SK-N-SH (cell line): Measurements from ENCODE around the gene TEN1. TPM values are rescaled to one million over a fixed set of nuclear protein-coding genes. Genes with fewer than 3 reads are reported as not detected.

Source experiments
- CTCF ChIA-PET: fragments of 300-600, 350-600 bp; formaldehyde crosslinking; extraction: SDS; loops from one replicate; lab custom pipeline; 2021; lab: Yijun Ruan, JAX
- POLR2A ChIA-PET: fragments of 350-600 bp; sonication (Branson Sonifier 250); formaldehyde crosslinking; extraction: SDS; loops from one replicate; lab custom pipeline; 2020; ENCODE audit warnings: antibody characterized with exemption, inconsistent platforms; lab: Yijun Ruan, JAX
- DNase-seq: peaks from one replicate; pipeline ENCODE4 v3.0.0; 2012
- H2AFZ ChIP-seq: fragments of 200-600 bp; sonication (generic); 2 replicates; pipeline ENCODE4 v1.8.1; 2016; ENCODE audit warnings: antibody characterized with exemption, mild to moderate bottlenecking, low read depth
- H3F3A ChIP-seq: fragments of 200-600 bp; sonication (generic); replicated peaks from 2 replicates; pipeline ENCODE3; 2016; ENCODE audit warnings: antibody characterized with exemption, mild to moderate bottlenecking; ENCODE audit not compliant: insufficient read depth
- H3K27ac ChIP-seq, 2 experiments: fragments of 200-500 bp in 1 of 2; fragments of 200-600 bp in 1 of 2; sonication (Bioruptor generic) in 1 of 2; sonication (generic), shearing (Covaris generic) in 1 of 2; 2 replicates each; pipeline versions ENCODE4 v1.5.1 to v1.6.1; 2014 to 2016; ENCODE audit warnings: low read depth in 2 of 2, inconsistent platforms in 1 of 2, low read length in 1 of 2, mild to moderate bottlenecking in 1 of 2, mixed read lengths in 1 of 2
- H3K27me3 ChIP-seq: fragments of 200-600 bp; sonication (generic), shearing (Covaris generic); 2 replicates; pipeline ENCODE4 v1.6.1; 2016; ENCODE audit warnings: mixed run types; ENCODE audit not compliant: insufficient read depth
- H3K36me3 ChIP-seq, 2 experiments: fragments of 200-500 bp in 1 of 2; fragments of 200-600 bp in 1 of 2; sonication (Bioruptor generic) in 1 of 2; sonication (generic) in 1 of 2; replicated peaks in 1 of 2; 2 replicates each; pipeline versions ENCODE3 to v1.5.1; 2014 to 2016; ENCODE audit warnings: low read length in 1 of 2, mild to moderate bottlenecking in 1 of 2; ENCODE audit not compliant: insufficient read depth in 2 of 2, control insufficient read depth in 1 of 2
- H3K4me1 ChIP-seq, 2 experiments: fragments of 200-500 bp in 1 of 2; fragments of 200-600 bp in 1 of 2; sonication (Bioruptor generic) in 1 of 2; sonication (generic), shearing (Covaris generic) in 1 of 2; 2 replicates each; pipeline versions ENCODE4 v1.5.1 to v1.6.1; 2014 to 2016; ENCODE audit warnings: low read depth in 1 of 2, low read length in 1 of 2, mixed run types in 1 of 2; ENCODE audit not compliant: insufficient read depth in 2 of 2, control insufficient read depth in 1 of 2
- H3K4me2 ChIP-seq: fragments of 200-600 bp; sonication (generic), shearing (Covaris generic); 2 replicates; pipeline ENCODE4 v1.6.1; 2017; ENCODE audit warnings: mixed run types
- H3K4me3 ChIP-seq, 2 experiments: fragments of 200-500 bp in 1 of 2; fragments of 200-600 bp in 1 of 2; sonication (Bioruptor generic) in 1 of 2; sonication (generic), shearing (Covaris generic) in 1 of 2; 2 replicates each; pipeline versions ENCODE4 v1.5.1 to v1.8.1; 2014 to 2016; ENCODE audit warnings: low read depth in 2 of 2, inconsistent platforms in 1 of 2, low read length in 1 of 2, mild to moderate bottlenecking in 1 of 2, mixed read lengths in 1 of 2, moderate library complexity in 1 of 2
- H3K79me2 ChIP-seq: fragments of 200-600 bp; sonication (generic); 2 replicates; pipeline ENCODE4 v1.8.1; 2017; ENCODE audit warnings: mild to moderate bottlenecking; ENCODE audit not compliant: insufficient read depth
- H3K9ac ChIP-seq: fragments of 200-600 bp; sonication (generic); 2 replicates; pipeline ENCODE4 v1.6.1; 2017; ENCODE audit warnings: mixed run types
- H3K9me2 ChIP-seq: fragments of 200-600 bp; sonication (generic); 2 replicates; pipeline ENCODE4 v1.6.1; 2017; ENCODE audit warnings: mixed run types
- H3K9me3 ChIP-seq: fragments of 200-600 bp; sonication (generic); 2 replicates; pipeline ENCODE4 v1.6.1; 2017; ENCODE audit warnings: mixed run types, mild to moderate bottlenecking, moderate library complexity
- H4K20me1 ChIP-seq: fragments of 200-600 bp; sonication (generic); 2 replicates; pipeline ENCODE4 v1.6.1; 2017; ENCODE audit warnings: mild to moderate bottlenecking, mixed run types; ENCODE audit not compliant: insufficient read depth
- CHD2 ChIP-seq: fragments of 150-350 bp; IDR thresholded peaks from 2 replicates; pipeline ENCODE4 v1.6.1; 2018; ENCODE audit warnings: low read length; ENCODE audit not compliant: partially characterized antibody
- CTCF ChIP-seq: fragments of 200-600 bp; sonication (generic); IDR thresholded peaks from 2 replicates; pipeline ENCODE4 v1.6.1; 2017; ENCODE audit warnings: antibody characterized with exemption, mild to moderate bottlenecking, moderate library complexity
- EP300 ChIP-seq, 2 experiments: IDR thresholded peaks; 2 replicates each; pipeline versions ENCODE4 v1.4.0 to v1.6.1; 2012; ENCODE audit warnings: borderline replicate concordance in 1 of 2, low read depth in 1 of 2, low read length in 1 of 2
- GATA2 ChIP-seq: sonication (generic); formaldehyde crosslinking; IDR thresholded peaks from 2 replicates; pipeline ENCODE4 v1.5.0; 2020; ENCODE audit warnings: mild to moderate bottlenecking, missing genetic modification reagents
- JUND ChIP-seq: IDR thresholded peaks from 2 replicates; pipeline ENCODE4 v1.4.0; 2012
- MXI1 ChIP-seq: IDR thresholded peaks from 2 replicates; pipeline ENCODE4 v1.6.1; 2012; ENCODE audit warnings: mild to moderate bottlenecking, low read depth, low read length, improper control_type of control experiment
- PBX3 ChIP-seq: IDR thresholded peaks from 2 replicates; pipeline ENCODE4; 2012
- RAD21 ChIP-seq: IDR thresholded peaks from 2 replicates; pipeline ENCODE4 v1.6.1; 2012; ENCODE audit warnings: mild to moderate bottlenecking, low read length
- RXRA ChIP-seq: IDR thresholded peaks from 2 replicates; pipeline ENCODE4 v1.4.0; 2012; ENCODE audit warnings: low read depth, mild to moderate bottlenecking, borderline replicate concordance
- SMC3 ChIP-seq: IDR thresholded peaks from 2 replicates; pipeline ENCODE4 v1.6.1; 2012; ENCODE audit warnings: low read depth, low read length, improper control_type of control experiment
- TCF12 ChIP-seq: IDR thresholded peaks from 2 replicates; pipeline ENCODE4 v1.4.0; 2012
- YY1 ChIP-seq: IDR thresholded peaks from 2 replicates; pipeline ENCODE4 v1.4.0; 2012; ENCODE audit warnings: low read depth, mild to moderate bottlenecking
- WGBS: methylation state at CpG from one replicate; pipeline ENCODE4 v1.1.6; 2017; ENCODE audit warnings: low lambda C conversion rate; 5-methylcytosine and 5-hydroxymethylcytosine counted together
- polyA plus RNA-seq, 3 experiments: library from polyadenylated mRNA; depleted of rRNA; stranded (reverse); fragments of >200 nt; gene quantifications; 2 replicates each; pipeline ENCODE4 v1.2.3, GENCODE V29; 2012
- TF ChIP-seq, protein P1 (sequence below): IDR thresholded peaks from 2 replicates; pipeline ENCODE4 v1.4.0; 2012; ENCODE audit warnings: low read depth

TEN1 gene
- polyA plus RNA-seq, 1 of the 3 experiments (the other 2 are of a cell fraction): 33.6 TPM

- no peak for TF ChIP-seq GATA2 (CRISPR knock-in tag)
- TF ChIP-seq PBX3: no peak
- TF ChIP-seq MXI1: no peak
- no peak for TF ChIP-seq YY1
- no peak for TF ChIP-seq TCF12
Observed at GRCh38 chr17:75998327-75998795, 19.3 kb downstream of the TEN1 start (continued).

- H2AFZ ChIP-seq: no peak overlapping the region
- DNase-seq: peak; percentile 98
- TF ChIP-seq JUND (no peak), RXRA (no peak), SMC3 (peak; percentile 33), CTCF (peak; percentile 94), EP300 (IDR thresholded peaks at IDR 0.05; ENCODE audit: borderline replicate concordance in 1 of 2, low read depth in 1 of 2, low read length in 1 of 2) (peak in 1 of 2 experiments; percentile 31; a peak in 1 of 4 replicates), CHD2 (no peak), RAD21 (peak; percentile 72)
- TF ChIP-seq, protein P1, sequence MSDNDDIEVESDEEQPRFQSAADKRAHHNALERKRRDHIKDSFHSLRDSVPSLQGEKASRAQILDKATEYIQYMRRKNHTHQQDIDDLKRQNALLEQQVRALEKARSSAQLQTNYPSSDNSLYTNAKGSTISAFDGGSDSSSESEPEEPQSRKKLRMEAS: peak; percentile 42; the same call in 1 of the 2 replicates
- TF ChIP-seq, all 33 proteins: peak for 5
- Histone ChIP-seq H3K9me2 (no peaks in the 10 kb centered on the region), H3K4me3 (no peak overlapping the region; a peak in 1 of 4 replicates), H3K4me2 (no peak overlapping the region), H3K79me2 (no peaks in the 10 kb centered on the region), H3K4me1 (peaks cover 0 to 13% of the 10 kb centered on the region in 2 experiments; a peak in 2 of 4 replicates), H3K36me3 (no peaks in the 10 kb centered on the region), H4K20me1 (no peaks in the 10 kb centered on the region), H3K9me3 (no peaks in the 10 kb centered on the region), H3K27ac (no peak overlapping the region; a peak in 1 of 4 replicates), H3K27me3 (no peaks in the 10 kb centered on the region), H3K9ac (no peak overlapping the region), H3F3A (peaks cover 19% of the 10 kb centered on the region)
- CTCF ChIA-PET: interaction anchor here (0.6 to 10.2 kb wide), 55 partner anchors 10 to 385 kb away, joined by 3 to 231 read pairs (median 4); partner anchors contain the start of genes ACOX1, EXOC7, FBF1 and MRPL38
- POLR2A ChIA-PET: no interaction called here
- WGBS: 66% methylated on average over 23 of the region's 31 CpGs
Observed at GRCh38 chr17:76000016-76000754, 21.1 kb downstream of the TEN1 start.
